Lower lobe of right lung (tissue), 2 donors: ENCODE measurements around the gene LDHD. TPM values are rescaled to one million over a fixed set of nuclear protein-coding genes. Genes with fewer than 3 reads are reported as not detected.
"Not testable (repeated sequence)": the region's sequence is repeated elsewhere in the genome, so short reads cannot be mapped to it uniquely, and the experiment has no call there.

Experiments used
- ATAC-seq, 2 donors: fragments of 200-7000 bp; cut with Tn5 transposase; one replicate each; pipeline ENCODE4 v1.9.1; 2020 to 2022; ENCODE audit warnings: mild to moderate bottlenecking in 2 of 2, moderate library complexity in 2 of 2
- DNase-seq: peaks from one replicate; pipeline ENCODE4 v3.0.0-alpha.2; 2020
- H3K27ac ChIP-seq: fragments of 200-600 bp; one replicate; pipeline ENCODE4 v1.8.0; 2022
- H3K27me3 ChIP-seq: fragments of 200-600 bp; one replicate; pipeline ENCODE4 v1.8.0; 2022; ENCODE audit warnings: low read depth
- H3K36me3 ChIP-seq: fragments of 200-600 bp; one replicate; pipeline ENCODE4 v1.8.0; 2022; ENCODE audit warnings: mild to moderate bottlenecking
- H3K4me1 ChIP-seq: fragments of 200-600 bp; one replicate; pipeline ENCODE4 v1.8.0; 2022
- H3K4me3 ChIP-seq: fragments of 200-600 bp; one replicate; pipeline ENCODE4 v1.8.0; 2022; ENCODE audit warnings: mild to moderate bottlenecking
- H3K9me3 ChIP-seq: fragments of 200-600 bp; one replicate; pipeline ENCODE4 v1.8.0; 2022
- intact Hi-C: fragments of 100-400 bp; cut with DNase I; formaldehyde crosslinking; loops from one replicate; pipeline ENCODE4 v1.11.0; 2022
- total RNA-seq: library from RNA; stranded (reverse); fragmentation: NEBNext Ultra II Directional; extraction: Animal tissue kit (Norgen Biotek cat#: 25700); gene quantifications from one replicate; pipeline ENCODE4 v1.2.1, GENCODE V29; 2021
- TF ChIP-seq, protein P1 (sequence below): fragments of 200-600 bp; IDR thresholded peaks from one replicate; pipeline ENCODE4 v1.8.0; 2022; ENCODE audit warnings: antibody characterized with exemption, mild to moderate bottlenecking
- donor health status: DM: no; HTN: yes; CAD: no; lungs with severe emphysema.

LDHD gene
- total RNA-seq, 1 donor from 2014 or later = 13.2 TPM

DNA sequence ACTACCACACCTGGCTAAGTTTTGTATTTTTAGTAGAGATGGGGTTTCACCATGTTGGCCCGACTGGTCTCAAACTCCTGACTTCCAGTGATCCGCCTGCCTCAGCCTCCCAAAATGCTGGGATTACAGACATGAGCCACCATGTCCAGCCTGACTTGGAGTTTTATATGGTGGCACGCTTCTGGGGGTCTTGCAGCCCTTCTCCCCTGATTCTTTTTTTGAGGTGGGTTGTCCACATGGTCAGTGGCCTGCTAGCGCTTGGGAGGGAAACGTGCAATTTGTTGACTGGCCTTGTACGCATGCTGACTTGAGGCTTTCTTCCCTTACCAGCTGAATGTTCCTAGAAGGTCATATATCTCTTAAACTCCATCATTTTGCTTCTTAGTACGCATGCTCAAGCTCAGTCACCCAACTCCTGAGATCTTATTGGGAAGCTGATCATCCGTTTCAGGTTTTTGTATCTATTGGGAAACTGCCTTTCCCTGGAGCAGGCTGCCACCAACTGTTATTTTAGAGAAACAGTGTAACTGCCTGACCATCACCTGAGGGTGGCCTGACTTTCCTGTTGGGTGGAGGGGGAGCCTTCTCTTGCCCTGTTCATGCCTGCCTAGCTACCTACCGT, 13.7 kb upstream of the LDHD start:
- peaks cover 9% of the 10 kb centered on the region for H3K4me1 ChIP-seq
- no peak overlapping the region for H3K4me3 ChIP-seq
- DNase-seq (no peak), ATAC-seq (peak; percentile 51 to 68)
- H3K27ac ChIP-seq = no peak overlapping the region
- H3K36me3 ChIP-seq = no peaks in the 10 kb centered on the region
- intact Hi-C loops = no loop called here
- TF ChIP-seq, protein P1, sequence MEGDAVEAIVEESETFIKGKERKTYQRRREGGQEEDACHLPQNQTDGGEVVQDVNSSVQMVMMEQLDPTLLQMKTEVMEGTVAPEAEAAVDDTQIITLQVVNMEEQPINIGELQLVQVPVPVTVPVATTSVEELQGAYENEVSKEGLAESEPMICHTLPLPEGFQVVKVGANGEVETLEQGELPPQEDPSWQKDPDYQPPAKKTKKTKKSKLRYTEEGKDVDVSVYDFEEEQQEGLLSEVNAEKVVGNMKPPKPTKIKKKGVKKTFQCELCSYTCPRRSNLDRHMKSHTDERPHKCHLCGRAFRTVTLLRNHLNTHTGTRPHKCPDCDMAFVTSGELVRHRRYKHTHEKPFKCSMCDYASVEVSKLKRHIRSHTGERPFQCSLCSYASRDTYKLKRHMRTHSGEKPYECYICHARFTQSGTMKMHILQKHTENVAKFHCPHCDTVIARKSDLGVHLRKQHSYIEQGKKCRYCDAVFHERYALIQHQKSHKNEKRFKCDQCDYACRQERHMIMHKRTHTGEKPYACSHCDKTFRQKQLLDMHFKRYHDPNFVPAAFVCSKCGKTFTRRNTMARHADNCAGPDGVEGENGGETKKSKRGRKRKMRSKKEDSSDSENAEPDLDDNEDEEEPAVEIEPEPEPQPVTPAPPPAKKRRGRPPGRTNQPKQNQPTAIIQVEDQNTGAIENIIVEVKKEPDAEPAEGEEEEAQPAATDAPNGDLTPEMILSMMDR = peak; percentile 12
- H3K9me3 ChIP-seq = peaks cover 7% of the 10 kb centered on the region
- no peaks in the 10 kb centered on the region for H3K27me3 ChIP-seq

DNA sequence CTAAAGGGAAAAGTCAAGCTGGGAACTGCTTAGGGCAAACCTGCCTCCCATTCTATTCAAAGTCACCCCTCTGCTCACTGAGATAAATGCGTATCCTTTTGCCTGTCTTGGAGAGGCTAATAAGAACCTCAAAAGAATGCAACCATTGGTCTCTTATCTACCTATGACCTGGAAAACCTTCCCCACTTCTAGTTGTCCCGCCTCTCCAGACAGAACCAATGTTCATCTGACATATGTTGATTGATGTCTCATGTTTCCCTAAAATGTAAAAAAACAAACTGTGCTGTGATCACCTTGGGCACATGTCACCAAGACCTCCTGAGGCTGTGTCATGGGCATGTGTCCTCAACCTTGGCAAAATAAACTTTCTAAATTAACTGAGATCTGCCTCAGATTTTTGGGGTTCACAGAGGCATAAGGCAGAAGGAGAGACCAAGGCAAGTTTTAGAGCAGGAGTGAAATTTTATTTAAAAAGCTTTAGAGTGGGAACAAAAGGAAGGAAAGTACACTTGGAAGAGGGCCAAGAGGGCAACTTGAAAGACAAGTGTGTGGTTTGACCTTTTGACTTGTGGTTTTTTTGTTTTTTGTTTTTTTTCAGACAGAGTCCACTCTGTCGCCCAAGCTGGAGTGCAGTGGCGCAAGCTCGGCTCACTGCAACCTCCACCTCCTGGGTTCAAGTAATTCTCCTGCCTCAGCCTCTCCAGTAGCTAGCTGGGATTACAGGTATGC, 13.0 kb upstream of the LDHD start:
- H3K4me3 ChIP-seq, H3K4me1 ChIP-seq, DNase-seq, intact Hi-C loops, H3K27ac ChIP-seq, H3K27me3 ChIP-seq, H3K36me3 ChIP-seq, H3K9me3 ChIP-seq: not testable (repeated sequence)
- ATAC-seq = peak; percentile 72 to 85

DNA sequence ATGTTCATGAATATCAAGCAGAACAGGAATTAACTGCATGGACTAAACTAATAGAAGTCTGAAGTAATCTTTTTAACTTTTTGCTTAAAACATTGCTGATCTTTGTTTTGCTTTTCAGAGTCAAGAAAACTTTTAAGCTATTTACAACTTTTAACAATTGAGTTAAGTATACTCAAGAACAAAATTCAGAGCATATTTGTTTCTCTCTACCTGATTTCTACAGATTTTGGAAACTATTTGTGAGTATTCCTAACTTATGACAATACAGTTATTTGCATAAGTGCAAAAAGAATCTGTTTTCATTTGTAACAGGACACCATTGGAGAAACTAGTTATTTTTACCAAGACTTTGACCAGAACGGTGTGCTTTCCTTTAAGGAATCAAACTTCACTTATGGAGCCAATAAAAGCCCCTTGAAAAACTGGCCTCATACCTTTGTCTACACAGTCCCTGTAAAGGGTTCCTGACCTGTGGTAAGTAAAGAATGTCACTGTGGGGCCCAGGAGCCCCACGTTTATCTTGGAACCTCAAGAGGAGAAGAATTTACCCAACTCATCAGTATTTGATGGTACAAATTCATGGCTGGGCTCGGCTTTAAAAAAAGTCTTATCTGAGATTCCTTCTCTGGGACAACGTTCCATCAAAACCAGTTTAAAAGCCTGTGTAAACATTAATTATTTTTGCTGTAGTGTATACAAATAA, 11.3 kb upstream of the LDHD start:
- H3K4me3 ChIP-seq = no peak overlapping the region
- H3K27ac ChIP-seq = no peak overlapping the region
- H3K36me3 ChIP-seq = no peaks in the 10 kb centered on the region
- DNase-seq (no peak), ATAC-seq (no peak)
- peaks cover 7% of the 10 kb centered on the region for H3K9me3 ChIP-seq
- no peaks in the 10 kb centered on the region for H3K27me3 ChIP-seq
- TF ChIP-seq, protein P1 = no peak
- intact Hi-C loops = no loop called here
- H3K4me1 ChIP-seq = peaks cover 9% of the 10 kb centered on the region

DNA sequence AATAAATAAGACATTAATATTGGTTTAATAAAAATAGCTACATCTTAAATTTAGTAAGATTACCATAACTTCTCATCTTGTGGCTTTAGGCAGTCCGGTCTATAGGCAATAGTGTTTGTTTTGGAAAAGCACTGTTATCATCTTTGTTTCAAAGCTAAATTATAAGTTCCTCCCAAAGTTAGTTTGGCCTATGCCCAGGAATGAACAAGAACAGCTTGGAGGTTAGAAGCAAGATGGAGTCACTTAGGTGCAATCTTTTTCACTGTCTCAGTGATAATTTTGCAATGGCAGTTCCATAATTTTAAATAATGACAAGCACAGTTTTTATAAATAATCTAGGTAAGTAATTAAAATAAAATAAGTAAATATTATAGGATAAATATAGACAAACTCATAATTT, 6.0 kb upstream of the LDHD start:
- intact Hi-C loops = no loop called here
- TF ChIP-seq, protein P1 = no peak
- Histone ChIP-seq H3K4me3 (no peak overlapping the region), H3K4me1 (no peaks in the 10 kb centered on the region), H3K36me3 (no peaks in the 10 kb centered on the region), H3K27me3 (no peaks in the 10 kb centered on the region), H3K9me3 (peaks cover 14% of the 10 kb centered on the region), H3K27ac (no peak overlapping the region)
- DNase-seq = no peak
- ATAC-seq = no peak

DNA sequence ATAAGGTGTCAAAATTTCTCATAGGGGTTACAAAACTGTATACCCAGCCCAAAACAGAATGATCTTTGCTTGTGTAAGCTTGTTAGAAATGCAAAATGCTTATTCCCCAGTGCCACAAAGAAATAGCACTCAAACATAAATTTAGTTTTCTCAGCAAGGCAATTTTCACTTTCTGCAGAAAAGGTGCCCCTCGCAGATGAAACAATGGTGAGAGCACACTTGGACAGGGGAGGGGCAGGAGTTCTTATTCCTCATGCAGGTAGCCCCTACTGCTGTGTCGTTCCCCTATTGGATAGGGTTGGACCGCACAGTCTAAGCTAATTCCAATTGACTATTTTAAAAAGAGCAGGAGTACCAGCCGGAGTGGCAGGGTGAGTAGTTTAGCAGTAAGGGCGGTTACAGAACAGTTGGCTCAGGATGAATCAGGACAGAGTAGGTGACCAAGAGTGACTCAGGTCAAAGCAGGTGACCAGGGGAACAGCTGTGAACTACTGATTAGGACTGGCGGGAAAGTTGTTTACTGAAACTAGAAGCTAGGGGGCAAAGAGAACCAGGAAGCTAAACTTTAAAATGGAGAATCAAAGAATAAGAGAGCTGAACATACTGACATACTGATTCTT, 5.5 kb upstream of the LDHD start:
- ATAC-seq = no peak
- Histone ChIP-seq H3K36me3 (no peaks in the 10 kb centered on the region), H3K27me3 (no peaks in the 10 kb centered on the region), H3K4me1 (peaks cover 3% of the 10 kb centered on the region), H3K4me3 (no peak overlapping the region), H3K9me3 (peaks cover 10% of the 10 kb centered on the region), H3K27ac (no peak overlapping the region)
- TF ChIP-seq, protein P1 = no peak
- DNase-seq = no peak
- intact Hi-C loops = no loop called here
